HepG2 (cell line): ENCODE measurements around the gene RNU1-2. TPM values are rescaled to one million over a fixed set of nuclear protein-coding genes. Genes with fewer than 3 reads are reported as not detected.

Source experiments
- ATAC-seq: fragments of 200-7000 bp; cut with Tn5 transposase; 3 replicates; pipeline ENCODE4 v1.9.1; 2020; ENCODE audit warnings: mild to moderate bottlenecking, moderate library complexity
- BruUV-seq: library from RNA; stranded (reverse); fragments of 400-500 nt; replicated peaks from 2 replicates; lab custom pipeline; 2021; lab: Mats Ljungman, UMichigan
- CTCF ChIA-PET: fragments of 300-600 bp; formaldehyde crosslinking; extraction: SDS; loops from one replicate; lab custom pipeline; 2021; ENCODE audit warnings: low total read pairs, inconsistent platforms, low intra/inter-chr PET ratio; lab: Yijun Ruan, JAX
- POLR2A ChIA-PET: fragments of 350-600 bp; sonication (Branson Sonifier 250); formaldehyde crosslinking; loops from one replicate; lab custom pipeline; 2020; ENCODE audit warnings: antibody characterized with exemption, inconsistent platforms; lab: Yijun Ruan, JAX
- DNase-seq: peaks from one replicate; pipeline ENCODE4 v3.0.0-alpha.2; 2015; ENCODE audit warnings: low spot score
- FAIRE-seq: peaks from 3 replicates; lab custom pipeline; 2011; peaks lifted over from hg19 to GRCh38; lab: Jason Lieb, UNC
- H2AFZ ChIP-seq: one replicate; pipeline ENCODE4 v1.6.1; 2011; ENCODE audit warnings: low read length, inconsistent platforms
- H3K27ac ChIP-seq: fragments of 300-600 bp; 3 replicates; pipeline ENCODE4 v1.8.0; 2011; ENCODE audit warnings: mixed run types, mild to moderate bottlenecking, mixed read lengths, low read length, inconsistent platforms; ENCODE audit not compliant: insufficient read depth; ENCODE audit errors: extremely low read length
- H3K27me3 ChIP-seq, 2 experiments: fragments of 200-600 bp in 1 of 2; 2 replicates in 1 of 2; 3 replicates in 1 of 2; pipeline versions ENCODE4 v1.6.0 to v1.8.0; 2011; ENCODE audit warnings: low read length in 2 of 2, mild to moderate bottlenecking in 2 of 2, moderate library complexity in 2 of 2, inconsistent platforms in 1 of 2; ENCODE audit not compliant: insufficient read depth in 2 of 2, control insufficient read depth in 1 of 2
- H3K36me3 ChIP-seq, 2 experiments: fragments of 200-600 bp in 1 of 2; replicated peaks in 1 of 2; 2 replicates in 1 of 2; 3 replicates in 1 of 2; pipeline versions ENCODE4 v1.5.1 to v1.8.0; 2011; ENCODE audit warnings: low read length in 2 of 2, inconsistent platforms in 1 of 2; ENCODE audit not compliant: insufficient read depth in 2 of 2, control insufficient read depth in 1 of 2
- H3K4me1 ChIP-seq: 2 replicates; pipeline ENCODE4 v1.5.1; 2012; ENCODE audit warnings: low read length, inconsistent platforms; ENCODE audit not compliant: insufficient read depth
- H3K4me2 ChIP-seq: 2 replicates; pipeline ENCODE4 v1.6.0; 2011; ENCODE audit warnings: low read depth, low read length, inconsistent platforms
- H3K4me3 ChIP-seq, 3 experiments: fragments of 200-600 bp in 1 of 3; sonication (generic), shearing (Covaris generic) in 1 of 3; replicated peaks in 1 of 3; 2 replicates each; pipeline ENCODE4 v1.5.1; 2011 to 2016; ENCODE audit warnings: low read length in 3 of 3, inconsistent platforms in 2 of 3, low read depth in 2 of 3, mild to moderate bottlenecking in 2 of 3, control low read depth in 1 of 3, mixed read lengths in 1 of 3; ENCODE audit not compliant: insufficient read depth in 1 of 3
- H3K79me2 ChIP-seq: one replicate; pipeline ENCODE4 v1.6.1; 2011; ENCODE audit warnings: low read length, inconsistent platforms; ENCODE audit not compliant: insufficient read depth
- H3K9ac ChIP-seq: 2 replicates; pipeline ENCODE4 v1.6.0; 2011; ENCODE audit warnings: mild to moderate bottlenecking, low read depth, low read length, inconsistent platforms; ENCODE audit not compliant: insufficient read depth
- H3K9me3 ChIP-seq: 2 replicates; pipeline ENCODE4 v1.5.1; 2012; ENCODE audit warnings: mild to moderate bottlenecking, low read length
- H4K20me1 ChIP-seq: 2 replicates; pipeline ENCODE4 v1.6.0; 2011; ENCODE audit warnings: inconsistent platforms, mild to moderate bottlenecking, low read length, moderate library complexity; ENCODE audit not compliant: insufficient read depth
- CHD4 ChIP-seq: fragments of 200-600 bp; sonication (generic); IDR thresholded peaks from 2 replicates; pipeline ENCODE4 v1.7.0; 2017; ENCODE audit warnings: mild to moderate bottlenecking, low read length, borderline replicate concordance
- HMGA1 ChIP-seq: sonication (generic); formaldehyde crosslinking; conservative IDR thresholded peaks from 2 replicates; pipeline ENCODE4 v1.4.0; 2020; ENCODE audit warnings: missing genetic modification reagents
- MAFF ChIP-seq: IDR thresholded peaks from 2 replicates; pipeline ENCODE4 v1.6.1; 2011; ENCODE audit warnings: low read depth, low read length, improper control_type of control experiment
- MED8 ChIP-seq: sonication (generic); formaldehyde crosslinking; IDR thresholded peaks from 2 replicates; pipeline ENCODE4 v1.8.1; 2023; ENCODE audit warnings: mild to moderate bottlenecking, missing genetic modification reagents; ENCODE audit not compliant: insufficient replicate concordance
- ZBTB33 ChIP-seq: sonication (generic); formaldehyde crosslinking; IDR thresholded peaks from 2 replicates; pipeline ENCODE4 v1.4.0; 2020; ENCODE audit warnings: missing genetic modification reagents
- ZMYM3 ChIP-seq: sonication (generic); formaldehyde crosslinking; IDR thresholded peaks from 2 replicates; pipeline ENCODE4 v1.5.1; 2020; ENCODE audit warnings: mild to moderate bottlenecking, missing genetic modification reagents
- ZNF614 ChIP-seq: IDR thresholded peaks from 2 replicates; pipeline ENCODE4 v1.6.1; 2018; ENCODE audit warnings: missing biosample characterization, missing genetic modification reagents, inconsistent platforms, borderline replicate concordance
- ZNF629 ChIP-seq: sonication (generic); formaldehyde crosslinking; conservative IDR thresholded peaks from 2 replicates; pipeline ENCODE4 v1.5.0; 2020; ENCODE audit warnings: missing genetic modification reagents
- ZNF724P ChIP-seq: sonication (generic); formaldehyde crosslinking; IDR thresholded peaks from 2 replicates; pipeline ENCODE4 v1.8.0; 2022; ENCODE audit warnings: missing genetic modification reagents, borderline replicate concordance
- WGBS: methylation state at CpG from one replicate; pipeline ENCODE4 v1.1.6; 2017; ENCODE audit warnings: low lambda C conversion rate; 5-methylcytosine and 5-hydroxymethylcytosine counted together
- in situ Hi-C: cut with HindIII; loops from 2 replicates; pipeline ENCODE4 v1.10.0; 2017; ENCODE audit warnings: low pct_unique_long_range_greater_than_20kb; ENCODE audit not compliant: extremely low pct_ligation_motif_present
- intact Hi-C: fragments of 100-400 bp; cut with micrococcal nuclease; formaldehyde crosslinking; loops from one replicate; pipeline ENCODE4 v1.10.0; 2022; ENCODE audit not compliant: unreplicated experiment
- polyA plus RNA-seq, 8 experiments: library from polyadenylated mRNA; depleted of rRNA in 3 of 8; stranded (reverse) in 7 of 8; unstranded in 1 of 8; fragments of >200 nt; fragmentation: Illumina TruSeq in 4 of 8; extraction: Trizol in 4 of 8; gene quantifications; 2 replicates each; pipeline versions ENCODE4 v1.2.1 to v1.2.3, GENCODE V29; 2011 to 2016; ENCODE audit warnings: low read depth in 4 of 8, missing spikeins in 1 of 8, mixed read lengths in 1 of 8; ENCODE audit not compliant: insufficient read depth in 1 of 8
- total RNA-seq, 5 experiments: library from RNA; depleted of rRNA; stranded (reverse); fragments of >200 nt; fragmentation: Illumina TruSeq; extraction: Trizol; gene quantifications; 2 replicates each; pipeline ENCODE4 v1.2.3, GENCODE V29; 2016; ENCODE audit warnings: low read depth in 1 of 5

Gene RNU1-2
- total and polyA plus RNA-seq, 2 of the 13 experiments (the other 11 are each of a cell fraction or from before 2014, with no cell fraction given) = under 0.01 to 11,018 TPM

GRCh38 chr1:16922466-16922865 is 26.7 kb downstream of the RNU1-2 start (continued):
- no peak for TF ChIP-seq MAFF
- no peak for TF ChIP-seq HMGA1
- TF ChIP-seq ZNF724P = no peak
- no peak for TF ChIP-seq MED8 (CRISPR knock-in tag)

GRCh38 chr1:16922885-16923431 is 27.2 kb downstream of the RNU1-2 start:
- Histone ChIP-seq H3K4me2 (no peak overlapping the region), H3K4me1 (peaks cover 8% of the 10 kb centered on the region; the same call in 1 of the 2 replicates), H3K9me3 (no peaks in the 10 kb centered on the region), H3K27ac (no peak overlapping the region), H3K27me3 (no peaks in the 10 kb centered on the region; a peak in 2 of 5 replicates), H3K4me3 (no peak overlapping the region), H3K9ac (no peak overlapping the region), H4K20me1 (no peaks in the 10 kb centered on the region), H3K36me3 (no peaks in the 10 kb centered on the region), H3K79me2 (no peaks in the 10 kb centered on the region), H2AFZ (no peak overlapping the region)
- FAIRE-seq (no peak), DNase-seq (no peak), ATAC-seq (no peak)
- in situ Hi-C loops = no loop called here
- POLR2A ChIA-PET = no interaction called here
- WGBS = 64% methylated on average over 14 of the region's 18 CpGs
- CTCF ChIA-PET = no interaction called here
- BruUV-seq = no TSS peak
- intact Hi-C loops = no loop called here
- TF ChIP-seq ZNF614 (CRISPR knock-in tag) = no peak
- peak; percentile 33; the same call in 1 of the 2 replicates for TF ChIP-seq ZMYM3 (CRISPR knock-in tag)
- 0 out of 2 replicates have a peak, but pooled peaks have one; percentile 14 for TF ChIP-seq ZBTB33 (CRISPR knock-in tag)
- TF ChIP-seq CHD4 = peak; percentile 55; the same call in 1 of the 2 replicates
- TF ChIP-seq ZNF629 (CRISPR knock-in tag) = peak; percentile 87
